ENCODE results near the gene ATP6V0B. TPM values are rescaled to one million over a fixed set of nuclear protein-coding genes. Genes with fewer than 3 reads are reported as not detected.

The ATP6V0B gene
- total and polyA plus RNA-seq, 10 of the 15 experiments (the other 5 are each of a cell fraction or from before 2014, with no cell fraction given) = 65.3 to 250 (median 144) TPM

- peak in 1 of 2 experiments; percentile 40; a peak in 2 of 4 replicates for TF ChIP-seq BHLHE40 (IDR thresholded peaks at IDR 0.05; ENCODE audit: borderline replicate concordance in 1 of 2, low read depth in 2 of 2, low read length in 1 of 2)
Observed at GRCh38 chr1:43979528-43980254, 4.9 kb downstream of the ATP6V0B start (continued).

GRCh38 chr1:43980255-43981134, 5.7 kb downstream of the ATP6V0B start:
- Histone ChIP-seq H3K79me2 (ENCODE audit: control insufficient read depth, insufficient read depth, low read length) (peaks cover 37% of the 10 kb centered on the region), H3K4me1 (ENCODE audit: control insufficient read depth, insufficient read depth, low read length) (peaks cover 22% of the 10 kb centered on the region), H3K9me3 (replicated peaks; ENCODE audit: control insufficient read depth, insufficient read depth, low read length) (no peaks in the 10 kb centered on the region), H3K4me2 (ENCODE audit: control insufficient read depth, insufficient read depth) (peak overlapping the region; percentile 96), H3K36me3 (ENCODE audit: control insufficient read depth in 2 of 2, insufficient read depth in 2 of 2, low read length in 1 of 2) (peaks cover 4 to 7% of the 10 kb centered on the region in 2 experiments), H4K20me1 (ENCODE audit: control insufficient read depth, insufficient read depth) (no peaks in the 10 kb centered on the region), H3K9ac (ENCODE audit: control insufficient read depth, insufficient read depth, low read length) (peak overlapping the region; percentile 72), H3K27me3 (replicated peaks in 1 of 2; ENCODE audit: control insufficient read depth in 2 of 2, insufficient read depth in 2 of 2, low read length in 1 of 2) (no peaks in the 10 kb centered on the region), H3K27ac (ENCODE audit: control insufficient read depth, insufficient read depth) (no peak overlapping the region; the same call in 1 of the 2 replicates), H3K4me3 (peak overlapping the region; percentile 74), H2AFZ (ENCODE audit: control insufficient read depth, low read depth, low read length) (peak overlapping the region; percentile 29; the same call in 1 of the 2 replicates)
- in situ Hi-C loops (cut with MboI) = no loop called here
- TF ChIP-seq NBN (IDR thresholded peaks at IDR 0.05) (no peak), ZNF622 (IDR thresholded peaks at IDR 0.05) (no peak), TCF12 (IDR thresholded peaks at IDR 0.05; ENCODE audit: low read depth, low read length) (no peak), YBX1 (IDR thresholded peaks at IDR 0.05) (no peak), HDGF (IDR thresholded peaks at IDR 0.05) (0 out of 2 replicates have a peak, but pooled peaks have one; percentile 66), RFX5 (IDR thresholded peaks at IDR 0.05; ENCODE audit: low read depth, low read length) (no peak)
- DNase-seq (ENCODE audit: low read depth, low spot score) = no peak
- ATAC-seq = peak; percentile 19
- WGBS (ENCODE audit: insufficient coverage, insufficient replicate concordance, low lambda C conversion rate, missing lambda C conversion rate) = 80% methylated on average over 13 of the region's 13 CpGs
- intact Hi-C loops (cut with micrococcal nuclease; ENCODE audit: unreplicated experiment) = no loop called here
- SMC1A ChIA-PET (ENCODE audit: uncharacterized antibody, unreplicated experiment) = no interaction called here
- RAD21 ChIA-PET (ENCODE audit: unreplicated experiment) = interaction anchor here (0.7 kb wide), 1 partner anchor 217 kb away, joined by 3 read pairs; no protein-coding TSS in a partner anchor
- POLR2A ChIA-PET = interaction anchor here (0.6 to 0.9 kb wide), 2 partner anchors 13 to 17 kb away, joined by 3 to 5 read pairs; no protein-coding TSS in a partner anchor
- FAIRE-seq = peak; percentile 49
- CTCF ChIA-PET = no interaction called here
- BruUV-seq (replicated peaks) = no TSS peak

All from GM12878 (cell line).